RPMI8226 (cell line): ENCODE results near the gene IER3IP1.
"Not testable (repeated sequence)": the region's sequence is repeated elsewhere in the genome, so short reads cannot be mapped to it uniquely, and the experiment has no call there.

ENCODE experiments used
- DNase-seq: peaks from one replicate; pipeline ENCODE4 v3.0.0-alpha.2; 2015

The IER3IP1 gene

GRCh38 chr18:47175898-47176575, at the start of gene IER3IP1:
IER3IP1 (minus strand) TSS chr18:47176364; CDS start chr18:47176277, 87 bp downstream.
- peak; percentile 97 for DNase-seq

GRCh38 chr18:47215554-47216138, 39.5 kb upstream of the IER3IP1 start:
- DNase-seq: peak; percentile 51

DNA sequence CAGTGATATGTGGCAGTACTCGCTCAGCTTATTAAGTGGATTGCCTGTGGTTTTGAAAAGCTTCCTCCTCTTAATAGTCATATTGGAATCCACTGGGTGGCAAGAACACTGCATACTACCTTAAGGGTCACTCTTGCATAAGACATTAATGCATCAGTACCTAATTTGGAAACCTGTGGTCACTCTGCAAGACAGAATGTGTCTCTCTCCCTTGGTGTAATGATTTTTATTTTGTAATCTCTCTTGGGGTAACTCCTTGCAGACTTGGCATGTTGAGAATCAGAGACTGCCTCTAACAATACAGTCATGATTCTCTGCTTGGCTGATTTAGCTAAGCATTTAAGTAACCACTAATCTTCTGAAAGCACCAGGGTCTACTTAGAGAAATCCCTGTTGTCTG, 33.0 kb upstream of the IER3IP1 start:
- DNase-seq: no peak

DNA sequence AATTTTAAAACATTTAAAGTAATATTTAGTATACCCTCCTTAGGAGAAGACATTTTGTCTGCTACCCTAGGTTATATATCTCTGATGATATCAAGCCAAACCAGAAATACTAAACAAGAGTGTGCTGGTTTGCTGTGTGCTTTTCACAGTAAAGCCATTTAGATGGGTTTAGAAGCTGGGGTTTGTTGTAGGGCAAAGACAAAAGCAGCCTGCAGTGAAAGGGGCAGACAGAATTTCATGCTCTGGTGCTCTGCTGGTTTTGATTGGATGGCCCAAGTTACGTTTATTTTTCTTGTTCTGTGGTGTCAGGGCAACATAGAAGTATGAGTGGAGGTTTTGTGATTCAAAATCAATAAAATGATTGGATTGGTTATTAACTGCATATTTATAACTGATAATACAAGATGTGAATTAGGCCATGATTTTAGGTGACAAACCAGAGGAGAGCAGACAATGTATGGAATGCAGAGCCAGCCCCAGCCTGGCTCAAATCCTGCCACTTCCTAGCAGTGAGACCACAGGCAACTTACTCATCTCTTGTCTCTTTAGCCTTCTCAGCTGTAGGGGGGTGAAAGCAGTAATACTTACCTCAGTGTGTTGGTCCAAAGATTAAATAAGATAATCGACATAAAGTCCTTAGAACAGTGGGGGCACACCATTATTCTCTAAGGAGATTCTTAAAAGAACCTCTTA, 30.9 kb upstream of the IER3IP1 start:
- DNase-seq: no peak

DNA sequence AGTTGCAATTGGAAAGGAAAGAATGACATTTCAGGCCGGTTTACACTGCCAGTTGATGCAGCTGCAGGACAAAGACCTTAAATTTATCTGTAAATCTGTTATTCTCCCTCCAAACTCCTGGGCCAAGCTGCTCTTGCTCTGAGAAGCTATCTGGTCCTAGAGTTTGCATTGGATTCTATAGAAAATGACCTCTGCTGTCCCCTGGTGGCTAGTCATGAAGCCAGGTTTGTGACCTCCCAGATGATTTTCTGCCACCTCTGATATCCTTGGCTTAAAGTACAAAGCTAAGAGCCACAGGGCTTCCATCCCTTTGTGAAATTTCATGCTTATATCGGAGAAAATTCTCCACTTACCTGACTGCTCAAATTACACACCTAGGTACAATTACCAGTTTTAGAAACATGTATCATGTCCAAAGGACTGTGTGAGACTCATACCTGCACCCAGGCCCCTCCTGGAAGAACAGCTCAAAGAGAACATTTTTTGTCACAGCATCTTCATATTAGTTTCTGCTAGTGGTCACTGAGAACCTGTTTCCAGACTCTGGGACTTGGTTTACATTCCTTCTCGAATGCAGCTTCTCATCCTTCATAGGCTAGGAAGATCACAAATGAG, 28.9 kb upstream of the IER3IP1 start:
- peak; percentile 60 for DNase-seq

- no peak for DNase-seq
Measured at GRCh38 chr18:47203626-47204464, 27.7 kb upstream of the IER3IP1 start.

GRCh38 chr18:47195961-47196360, 19.8 kb upstream of the IER3IP1 start:
- not testable (repeated sequence) for DNase-seq

- DNase-seq: no peak
Measured at GRCh38 chr18:47191961-47192360, 15.8 kb upstream of the IER3IP1 start.

- no peak for DNase-seq
Measured at GRCh38 chr18:47187721-47188120, 11.6 kb upstream of the IER3IP1 start.

DNA sequence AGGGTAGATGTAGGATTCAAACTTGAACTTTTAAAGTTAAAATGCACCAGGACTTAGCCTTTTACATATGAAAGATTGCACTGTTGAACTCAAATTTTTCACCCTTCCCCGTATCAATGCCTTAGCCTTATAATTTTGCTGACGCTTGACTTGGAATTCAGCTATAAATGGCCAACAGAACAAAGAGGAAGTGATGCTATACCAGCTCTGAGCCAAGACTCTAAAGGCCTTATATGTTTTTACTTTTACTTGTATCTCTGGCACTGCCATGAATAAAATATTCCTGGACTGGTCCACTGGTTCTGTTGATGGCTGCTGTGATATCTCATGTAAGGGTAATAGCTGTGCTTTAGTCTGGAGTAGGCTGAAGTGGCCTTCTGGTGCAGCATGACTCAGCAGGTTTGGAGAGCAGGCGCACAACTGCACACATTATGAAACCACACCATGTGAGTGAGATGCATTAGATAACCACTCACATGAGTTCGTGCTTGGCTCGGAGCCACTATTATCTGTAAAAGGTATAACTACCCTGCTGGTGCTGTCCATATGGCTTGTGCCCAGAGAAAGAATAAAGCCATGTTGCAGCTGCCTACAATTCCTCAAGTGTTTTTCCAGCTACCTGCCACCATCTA, 8.4 kb upstream of the IER3IP1 start:
- DNase-seq: peak; percentile 90

DNA sequence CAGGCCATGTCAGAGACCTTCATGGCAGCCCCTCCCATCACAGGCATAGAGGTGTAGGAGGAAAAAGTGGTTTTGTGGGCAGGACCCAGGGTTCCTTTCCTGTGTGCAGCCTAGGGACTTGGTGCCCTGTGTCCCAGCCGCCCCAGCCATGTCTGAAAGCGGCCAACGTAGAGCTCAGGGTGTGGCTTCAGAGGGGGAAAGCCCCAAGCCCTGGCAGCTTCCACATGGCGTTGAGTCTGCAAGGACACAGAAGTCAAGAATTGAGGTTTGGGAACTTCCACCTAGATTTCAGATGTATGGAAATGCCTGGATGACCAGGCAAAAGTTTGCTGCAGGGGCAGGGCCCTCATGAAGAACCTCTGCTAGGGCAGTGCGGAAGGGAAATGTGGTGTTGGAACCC, 6.0 kb upstream of the IER3IP1 start:
- DNase-seq: not testable (repeated sequence)

GRCh38 chr18:47180765-47181164, 4.6 kb upstream of the IER3IP1 start:
- peak; percentile 17 for DNase-seq

DNA sequence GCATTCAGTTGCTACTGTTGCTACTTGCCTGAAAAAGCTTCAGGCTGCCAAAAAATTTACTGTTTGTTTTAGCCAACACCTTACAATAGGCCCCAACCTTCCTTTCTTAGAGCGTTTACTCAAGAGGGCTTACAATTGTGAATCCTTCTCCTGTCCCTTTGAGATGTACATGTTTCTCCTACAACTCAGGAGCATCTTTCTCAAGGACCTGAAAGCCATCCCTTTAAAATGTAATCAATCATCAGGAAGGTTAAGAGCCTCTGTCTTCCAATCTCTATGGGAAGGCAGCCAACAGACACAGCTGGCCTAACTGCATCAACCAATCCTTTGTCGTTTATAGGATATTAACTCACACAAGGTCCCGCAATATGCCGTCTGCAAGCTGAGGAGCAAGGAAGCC, 3.4 kb upstream of the IER3IP1 start:
- DNase-seq: no peak

- peak; percentile 10 for DNase-seq
Measured at GRCh38 chr18:47175283-47175897, 774 bp downstream of the IER3IP1 start.

- no peak for DNase-seq
Measured at GRCh38 chr18:47174545-47175116, 1.5 kb downstream of the IER3IP1 start.

GRCh38 chr18:47172476-47172875, 3.7 kb downstream of the IER3IP1 start:
- DNase-seq: no peak

GRCh38 chr18:47168913-47169312, 7.3 kb downstream of the IER3IP1 start:
- no peak for DNase-seq

DNA sequence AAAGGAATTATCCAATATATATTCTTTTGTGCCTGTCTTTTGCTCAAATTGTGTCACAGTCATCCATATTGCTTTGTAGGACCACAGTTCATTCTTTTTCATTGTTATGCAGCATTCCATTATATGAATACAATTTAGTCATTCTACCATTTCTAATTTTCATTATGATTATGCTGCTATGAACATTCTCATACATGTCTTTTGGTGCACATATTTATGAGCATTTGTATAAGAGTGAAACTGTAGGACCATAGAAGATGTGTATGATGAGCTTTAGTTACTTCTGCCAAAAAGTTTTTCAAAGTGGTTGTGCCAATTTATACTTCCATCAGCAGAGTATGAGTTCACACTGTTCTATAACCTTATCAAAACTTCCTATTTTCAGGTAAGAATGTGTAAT, 7.7 kb downstream of the IER3IP1 start:
- DNase-seq: no peak

DNA sequence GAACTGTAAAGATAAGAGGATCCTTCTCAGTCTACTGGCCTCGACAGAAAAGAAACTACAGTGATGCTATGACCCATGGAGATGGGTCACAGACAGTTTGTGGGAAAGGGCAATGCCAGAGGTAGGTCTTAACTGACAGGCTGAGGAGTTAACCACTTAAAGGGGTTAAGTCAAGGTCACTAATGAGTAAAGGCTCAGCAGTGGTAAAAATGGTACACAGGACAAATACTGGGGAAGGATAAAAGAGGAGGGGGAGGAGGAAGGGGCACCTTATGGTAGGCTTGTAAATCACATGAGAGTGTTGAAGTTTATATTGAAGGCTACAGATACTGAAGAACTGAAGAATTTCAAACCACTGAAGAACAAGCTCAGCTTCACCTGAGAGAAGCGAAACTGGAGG, 9.9 kb downstream of the IER3IP1 start:
- no peak for DNase-seq

DNA sequence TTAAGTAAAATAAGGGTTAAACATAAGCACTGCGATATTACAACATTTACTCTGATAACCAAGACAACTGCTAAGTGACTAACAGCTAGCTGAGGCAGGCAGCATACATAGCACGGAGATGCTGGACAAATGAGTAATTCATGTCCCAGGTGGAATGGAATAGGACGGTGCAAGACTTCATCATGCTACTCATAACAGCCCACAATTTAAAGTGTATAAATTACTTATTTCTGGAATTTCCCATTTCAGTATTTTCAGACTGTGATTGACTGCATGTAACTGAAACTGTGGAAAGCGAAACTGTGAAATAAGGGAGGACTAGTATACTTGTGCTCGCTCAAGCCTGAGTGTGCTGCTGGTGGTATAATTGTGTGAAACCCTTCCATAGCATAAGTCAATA, 12.9 kb downstream of the IER3IP1 start:
- no peak for DNase-seq

GRCh38 chr18:47160256-47160655, 15.9 kb downstream of the IER3IP1 start:
- DNase-seq: no peak
